GM18868 (cell line): ENCODE measurements around the gene TFR2.

Experiments used
- ATAC-seq: cut with Tn5 transposase; IDR thresholded peaks from one replicate; pipeline ENCODE4 v1.9.1; 2021; ENCODE audit warnings: mild to moderate bottlenecking, moderate library complexity; ENCODE audit not compliant: unreplicated experiment

TFR2 gene

DNA sequence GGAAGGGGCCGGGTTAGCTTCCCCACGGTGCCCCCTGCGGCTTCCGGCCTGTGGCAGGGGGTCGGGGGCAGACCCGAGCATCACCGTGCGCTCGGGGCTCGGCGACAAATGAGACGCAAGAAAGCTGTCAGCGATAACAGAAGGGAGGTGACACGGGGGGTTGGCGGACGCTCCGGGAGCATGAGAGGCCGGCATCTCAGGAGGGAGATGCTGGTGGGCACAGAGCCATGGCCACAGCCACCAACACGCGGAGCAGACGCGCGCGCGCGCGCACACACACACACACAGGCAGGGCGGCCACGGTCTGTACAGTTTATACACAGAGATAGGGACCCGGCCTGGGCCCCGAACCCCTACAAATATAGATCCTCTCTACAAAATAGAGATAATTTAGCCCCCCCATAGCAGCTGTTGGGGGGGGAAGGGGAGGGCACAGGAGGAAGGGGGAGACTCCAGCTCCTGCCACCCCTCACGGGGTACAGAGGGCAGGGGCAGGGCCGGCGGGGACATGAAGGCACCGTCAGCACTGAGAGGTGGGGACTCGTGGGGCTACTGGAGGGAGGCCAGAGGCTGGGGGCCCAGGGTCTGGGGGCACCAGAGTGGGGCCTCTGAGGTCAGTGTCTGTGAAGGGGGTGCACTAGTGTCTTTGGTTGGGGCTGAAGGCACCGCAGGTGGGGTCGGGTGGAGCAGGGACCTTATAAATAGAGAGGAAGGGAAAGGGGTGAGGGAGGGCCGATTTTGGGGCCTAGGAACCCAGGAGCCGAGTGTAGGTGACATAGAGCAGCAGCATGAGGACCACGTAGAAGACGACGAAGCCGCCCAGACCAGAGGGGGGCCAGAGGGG lies 66.8 kb downstream of the TFR2 start:
- no peak for ATAC-seq

DNA sequence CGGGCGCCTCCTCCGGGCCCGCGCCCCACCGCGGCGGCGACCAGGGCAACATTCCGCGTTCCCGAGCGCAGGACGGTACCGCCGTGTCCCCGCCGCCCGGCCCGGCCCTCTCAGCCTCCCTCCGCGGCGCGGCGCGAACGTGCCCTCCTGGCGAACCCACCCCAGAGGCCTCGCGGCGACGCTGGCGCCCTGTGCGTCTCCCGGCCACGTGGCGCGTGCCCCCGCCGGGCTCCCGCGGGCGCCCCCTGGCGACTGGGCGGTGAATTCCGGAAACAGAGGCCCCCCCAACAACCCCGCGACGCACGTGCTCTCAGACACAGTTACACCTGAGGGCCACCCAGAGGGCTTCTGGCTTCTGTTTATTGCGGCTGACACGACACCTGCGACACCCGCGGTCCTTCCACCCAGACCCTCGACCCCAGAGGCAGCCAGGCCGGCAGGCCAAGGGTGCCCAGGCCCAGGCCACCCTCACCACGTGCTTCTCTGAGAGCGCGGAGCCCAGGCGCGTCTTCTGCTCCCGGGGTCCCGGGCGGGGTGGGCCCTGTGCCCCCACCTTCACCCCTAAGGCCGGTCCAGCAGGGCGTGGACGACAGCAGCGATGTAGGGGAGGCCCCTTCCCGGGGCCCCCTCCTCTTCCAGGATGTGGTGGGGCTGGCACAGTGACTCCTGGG lies 67.5 kb downstream of the TFR2 start, which contains the start of gene SAP25:
Gene SAP25 (minus strand): TSS at position 210 of the 671 bp plus-strand sequence. CDS start 158 bp downstream, at position 52.
- ATAC-seq = no peak

GRCh38 chr7:100572949-100573675 lies 68.2 kb downstream of the TFR2 start:
- ATAC-seq = no peak

DNA sequence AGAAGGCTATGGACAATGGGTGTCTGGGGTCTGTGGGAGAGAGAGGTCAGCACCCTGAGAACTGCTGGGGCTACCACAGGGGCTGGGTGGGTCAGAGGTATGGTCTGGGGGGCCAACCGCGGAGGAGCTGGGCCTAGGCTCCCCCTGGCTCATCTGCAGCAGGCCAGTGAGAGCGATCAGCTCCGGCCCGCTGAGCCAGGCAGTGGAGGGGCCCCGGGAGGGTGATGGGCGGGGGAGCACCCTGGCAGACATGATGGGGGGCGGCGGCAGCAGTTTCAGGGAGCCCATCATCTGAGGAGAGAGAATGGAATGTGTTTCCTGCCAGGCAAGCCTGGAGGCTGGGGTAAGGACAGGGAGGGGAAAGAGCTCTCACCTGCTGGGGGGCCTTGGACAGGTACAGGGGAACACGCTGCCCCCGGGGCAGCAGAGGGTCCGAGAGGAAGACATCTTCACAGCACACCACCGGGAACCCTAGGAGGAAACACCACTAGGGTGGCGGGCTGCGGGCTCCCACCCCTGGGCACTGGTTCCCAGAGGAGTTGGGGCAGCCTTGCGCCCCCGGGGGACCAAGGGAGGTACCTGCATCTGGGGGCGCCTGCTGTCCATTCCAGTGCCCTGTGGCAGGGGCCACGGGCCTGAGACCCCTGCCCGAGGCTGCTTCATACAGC lies 68.9 kb downstream of the TFR2 start:
- ATAC-seq = no peak

GRCh38 chr7:100571829-100572116 lies 69.6 kb downstream of the TFR2 start:
- ATAC-seq = no peak

DNA sequence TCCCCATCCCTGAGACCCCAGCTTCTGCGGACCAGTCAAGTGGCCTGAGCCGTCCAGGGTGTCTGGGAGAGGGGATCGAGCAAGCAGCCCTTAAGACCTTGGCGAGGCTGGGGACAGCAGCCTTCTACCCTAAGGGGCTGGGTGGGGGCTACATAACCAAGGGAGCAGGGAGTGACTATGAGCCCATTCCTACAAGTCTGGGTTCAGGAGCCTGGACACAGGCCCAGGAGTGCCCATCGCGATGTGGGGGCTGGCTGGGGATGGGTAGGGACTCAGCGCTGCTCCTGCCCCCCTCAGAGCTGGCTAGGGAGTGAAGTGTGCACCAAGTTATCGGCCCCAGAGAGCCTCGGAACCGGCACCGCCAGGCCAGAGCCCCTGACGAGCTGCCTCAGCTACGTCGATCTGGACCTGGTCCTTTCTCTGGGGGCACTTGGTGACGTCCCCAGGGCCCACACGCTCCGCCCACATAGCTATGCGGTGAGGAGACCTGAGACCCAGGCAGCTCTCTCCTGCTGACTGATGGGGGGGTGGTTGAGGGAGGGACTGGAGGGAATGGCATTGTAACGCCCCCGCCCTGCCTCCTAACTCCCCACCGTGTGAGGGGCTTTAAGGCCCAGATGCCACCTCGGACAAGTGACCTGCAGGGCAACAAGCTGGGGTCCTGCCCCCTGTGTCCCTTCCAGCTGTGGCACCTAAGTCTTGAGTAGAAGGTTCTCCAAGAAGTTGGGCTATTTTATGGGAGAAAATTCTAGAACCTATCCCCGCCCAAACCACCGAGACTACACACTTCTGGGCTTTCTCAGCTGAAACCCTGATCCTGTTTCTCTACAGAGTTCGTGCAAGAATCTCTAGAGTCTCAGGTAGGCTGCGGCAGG lies 70.2 kb downstream of the TFR2 start:
- ATAC-seq = no peak
